ENCODE measurements around the gene SIL1.
"Not testable (repeated sequence)": the region's sequence is repeated elsewhere in the genome, so short reads cannot be mapped to it uniquely, and the experiment has no call there.

The SIL1 gene

DNA sequence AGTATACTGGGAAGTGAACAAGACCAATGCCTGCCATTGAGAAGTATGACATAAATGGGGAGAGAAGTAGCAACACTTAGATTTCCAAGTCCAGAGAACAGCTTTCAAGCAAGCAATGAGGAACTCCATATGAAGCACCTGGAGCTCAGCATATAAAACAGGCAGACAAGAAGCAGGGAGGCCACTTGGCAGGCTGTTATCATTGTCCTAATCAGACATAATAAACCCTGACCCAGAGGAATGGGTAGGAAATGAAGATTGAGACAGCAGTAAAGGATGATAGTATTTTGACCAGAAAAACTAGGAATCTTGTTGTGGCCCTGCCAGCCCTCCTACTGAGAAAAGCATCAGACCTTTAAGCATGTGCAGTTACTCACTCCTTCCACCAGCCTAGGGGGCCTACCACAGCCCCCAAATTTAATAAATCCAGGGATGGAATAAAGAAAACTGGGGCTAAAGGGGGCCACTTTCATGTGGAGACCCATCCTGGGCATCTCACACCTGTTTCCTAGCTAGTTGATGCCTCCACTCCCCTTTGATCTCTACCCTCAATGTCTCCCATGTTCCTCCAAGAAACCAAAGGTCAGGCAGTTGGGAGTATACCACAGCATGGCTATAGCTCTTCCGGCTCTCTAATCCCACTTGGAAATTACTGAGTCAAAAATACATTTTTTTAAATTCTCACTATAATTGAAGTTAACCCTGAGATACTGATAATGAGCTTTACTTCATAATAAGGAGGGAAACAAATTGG is 135.1 kb downstream of the SIL1 start:
- no peak for DNase-seq

DNA sequence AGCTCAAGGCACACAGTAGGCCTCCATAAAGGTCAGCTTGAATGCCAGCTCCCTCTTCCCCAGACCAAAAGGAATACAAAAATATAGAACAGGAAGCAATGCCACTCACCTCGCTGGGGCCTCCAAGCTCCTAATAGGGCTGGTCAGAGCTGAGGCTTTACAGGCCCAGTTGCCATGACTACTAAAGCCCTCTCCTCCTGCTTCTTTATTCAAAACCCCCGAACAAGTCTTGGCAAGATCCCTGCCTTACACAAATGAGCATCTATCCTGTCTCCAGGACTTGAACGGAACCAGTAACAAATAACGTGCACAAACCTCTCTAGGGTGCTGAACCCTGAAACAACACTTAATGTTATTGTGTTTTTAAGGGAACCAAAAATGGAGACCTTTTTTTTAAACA is 136.3 kb downstream of the SIL1 start:
- no peak for DNase-seq

DNA sequence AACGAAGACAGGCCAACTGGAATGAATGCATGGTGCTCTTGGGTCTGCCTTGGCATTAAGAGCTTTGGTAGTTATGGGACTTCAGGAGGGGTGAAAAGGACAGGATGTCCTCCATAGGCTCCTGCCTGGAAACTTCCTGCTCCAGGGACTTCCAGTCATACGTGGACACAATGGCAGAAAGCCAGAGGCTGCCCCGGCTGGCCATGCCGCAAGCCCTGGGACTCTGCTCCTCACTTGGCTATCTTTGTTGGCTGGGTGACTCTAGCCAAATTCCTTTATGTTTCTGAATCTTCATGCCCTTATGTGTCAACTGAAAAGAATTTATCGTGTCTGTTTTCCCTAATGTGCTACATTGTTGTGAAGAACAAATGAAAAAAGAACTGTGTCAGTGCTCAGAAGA is 136.9 kb downstream of the SIL1 start:
- no peak for DNase-seq

DNA sequence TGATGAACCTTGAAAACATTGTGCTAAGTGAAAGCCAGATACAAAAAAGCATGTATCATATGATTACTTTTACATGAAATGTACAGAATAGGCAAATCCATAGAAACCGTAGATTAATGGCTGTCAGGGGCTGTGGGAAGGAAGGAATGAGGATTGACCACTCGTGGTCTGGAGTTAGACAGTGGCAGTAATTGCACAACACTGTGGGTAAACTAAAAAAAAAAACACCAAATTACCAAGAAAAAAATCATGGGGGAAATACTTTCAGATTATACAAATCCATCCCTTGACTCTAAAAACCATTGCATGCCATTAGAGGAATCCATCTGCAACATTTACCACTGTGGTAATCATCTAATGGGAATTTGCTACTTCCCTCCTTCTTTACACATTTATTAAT is 140.0 kb downstream of the SIL1 start:
- no peak for DNase-seq

DNA sequence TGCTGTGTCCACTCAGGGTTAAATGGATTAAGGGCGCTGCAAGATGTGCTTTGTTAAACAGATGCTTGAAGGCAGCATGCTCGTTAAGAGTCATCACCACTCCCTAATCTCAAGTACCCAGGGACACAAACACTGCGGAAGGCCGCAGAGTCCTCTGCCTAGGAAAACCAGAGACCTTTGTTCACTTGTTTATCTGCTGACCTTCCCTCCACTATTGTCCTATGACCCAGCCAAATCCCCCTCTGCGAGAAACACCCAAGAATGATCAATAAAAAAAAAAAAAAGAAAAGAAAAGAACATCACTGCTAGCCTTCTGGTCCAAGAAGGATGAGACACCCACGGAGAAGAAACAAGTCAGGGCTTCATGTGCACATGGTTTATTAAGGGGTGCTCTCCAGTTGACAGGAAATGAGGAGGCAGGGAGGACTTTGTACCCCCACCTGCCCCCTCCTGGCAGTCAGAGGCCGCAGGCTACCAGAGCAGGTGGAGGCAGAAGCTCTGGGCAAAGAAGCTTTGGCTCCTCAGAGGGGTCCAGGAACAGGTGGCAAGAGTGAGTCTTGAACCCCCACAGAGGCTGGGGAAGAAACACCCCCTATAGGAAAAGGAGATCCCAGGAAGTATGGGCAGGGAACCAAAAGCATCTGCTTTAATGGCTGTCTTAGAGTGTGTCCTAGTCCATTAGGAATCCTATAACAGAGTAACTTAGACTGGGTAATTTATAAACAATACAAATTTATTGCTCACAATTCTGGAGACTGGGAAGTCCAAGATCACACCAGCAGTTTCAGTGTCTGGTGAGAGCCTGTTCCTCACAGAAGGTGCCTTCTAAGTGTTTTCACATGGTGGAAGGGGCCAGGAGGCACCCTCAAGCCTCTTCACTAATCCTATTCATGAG is 140.9 kb downstream of the SIL1 start:
- DNase-seq: not testable (repeated sequence)

DNA sequence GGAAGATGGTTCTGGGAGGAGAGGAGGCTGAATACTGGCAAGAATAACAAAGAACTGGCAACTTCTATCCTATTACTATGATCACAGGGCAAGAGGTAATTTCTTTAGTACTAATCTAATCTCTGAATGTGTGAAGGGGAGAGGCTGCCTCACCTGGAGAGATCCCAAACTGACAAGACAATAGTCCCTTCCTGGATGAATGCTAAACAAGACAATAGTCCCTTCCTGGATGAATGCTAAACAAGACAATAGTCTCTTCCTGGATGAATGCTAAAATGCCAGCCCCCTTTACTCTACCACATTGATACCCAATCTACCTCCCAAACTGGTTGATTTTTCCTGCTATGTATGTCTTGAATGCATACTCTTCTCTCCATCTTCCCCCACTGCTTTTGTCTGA is 145.2 kb downstream of the SIL1 start:
- no peak for DNase-seq

DNA sequence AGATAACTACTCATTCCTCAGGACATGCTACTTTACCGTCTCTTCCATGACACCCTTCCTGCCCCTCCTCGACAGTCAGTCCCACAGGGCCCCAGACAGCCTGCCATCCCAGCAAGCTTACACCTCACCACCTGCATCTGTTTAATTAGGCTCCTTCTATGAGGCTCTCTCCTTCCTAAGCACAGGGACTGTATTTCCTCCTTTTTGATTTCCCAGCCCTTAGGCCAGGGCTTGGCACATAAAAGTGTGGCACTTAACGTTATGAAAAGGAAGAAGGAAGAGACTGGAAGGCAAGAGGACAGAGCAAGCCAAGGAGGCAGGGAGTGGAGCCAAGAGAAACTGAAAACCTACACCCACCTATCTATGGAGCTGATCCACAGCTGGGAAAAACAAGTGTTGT is 146.8 kb downstream of the SIL1 start:
- DNase-seq: no peak

DNA sequence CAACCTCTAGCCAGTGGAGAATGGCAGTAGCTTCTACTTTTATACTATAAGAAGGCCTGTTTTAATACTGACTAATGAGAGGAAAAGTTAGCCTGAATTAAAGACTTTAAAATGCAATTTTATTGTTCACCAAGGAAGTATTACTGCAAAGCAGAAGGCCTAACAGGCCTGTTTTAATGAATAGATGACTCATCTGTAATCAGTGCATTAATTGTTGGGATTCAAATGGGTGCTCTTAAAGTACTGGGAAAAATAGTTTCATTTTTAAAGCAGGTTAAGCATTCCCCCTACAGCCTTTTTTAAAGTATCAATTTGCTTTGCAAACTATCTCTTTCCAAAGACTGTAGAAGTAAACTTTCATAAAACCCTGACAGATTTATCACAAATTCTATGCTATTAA is 147.7 kb downstream of the SIL1 start:
- no peak for DNase-seq

DNA sequence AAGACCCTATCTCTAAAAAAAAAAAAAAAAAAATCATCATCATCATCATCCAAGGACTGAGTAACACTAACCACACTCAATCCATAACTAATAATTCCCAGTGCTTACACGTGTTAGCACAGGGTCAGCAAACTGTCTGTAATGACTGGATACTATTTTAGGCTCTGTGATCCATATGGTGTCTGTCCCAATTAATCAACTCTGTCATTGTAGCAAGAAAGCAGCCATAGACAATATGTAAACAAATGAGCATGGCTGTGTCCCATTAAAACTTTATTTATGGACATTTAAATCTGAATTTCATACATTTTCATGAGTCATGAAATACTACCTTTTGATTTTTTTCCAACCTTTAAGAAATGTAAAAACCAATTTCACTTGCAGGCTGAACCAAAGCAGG is 148.4 kb downstream of the SIL1 start:
- no peak for DNase-seq

DNA sequence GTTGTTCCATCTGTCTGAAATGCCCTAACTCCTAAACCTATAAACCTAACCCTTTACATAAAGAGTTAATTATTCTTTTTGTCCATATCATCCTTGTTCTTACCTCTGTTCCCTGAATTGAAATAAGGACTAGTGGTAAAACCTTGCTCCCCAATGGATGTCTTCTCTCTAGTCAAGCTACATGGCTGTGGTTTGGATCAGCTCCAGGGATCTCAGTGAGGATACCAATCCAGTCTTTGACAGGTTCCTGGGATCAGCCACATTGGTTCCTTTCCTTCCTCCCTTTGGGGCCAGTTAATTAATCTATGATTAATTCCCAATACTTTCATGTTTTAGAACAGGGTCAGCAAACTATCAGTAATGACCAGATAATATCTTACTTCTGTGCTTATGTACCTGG is 151.6 kb downstream of the SIL1 start:
- DNase-seq: no peak

DNA sequence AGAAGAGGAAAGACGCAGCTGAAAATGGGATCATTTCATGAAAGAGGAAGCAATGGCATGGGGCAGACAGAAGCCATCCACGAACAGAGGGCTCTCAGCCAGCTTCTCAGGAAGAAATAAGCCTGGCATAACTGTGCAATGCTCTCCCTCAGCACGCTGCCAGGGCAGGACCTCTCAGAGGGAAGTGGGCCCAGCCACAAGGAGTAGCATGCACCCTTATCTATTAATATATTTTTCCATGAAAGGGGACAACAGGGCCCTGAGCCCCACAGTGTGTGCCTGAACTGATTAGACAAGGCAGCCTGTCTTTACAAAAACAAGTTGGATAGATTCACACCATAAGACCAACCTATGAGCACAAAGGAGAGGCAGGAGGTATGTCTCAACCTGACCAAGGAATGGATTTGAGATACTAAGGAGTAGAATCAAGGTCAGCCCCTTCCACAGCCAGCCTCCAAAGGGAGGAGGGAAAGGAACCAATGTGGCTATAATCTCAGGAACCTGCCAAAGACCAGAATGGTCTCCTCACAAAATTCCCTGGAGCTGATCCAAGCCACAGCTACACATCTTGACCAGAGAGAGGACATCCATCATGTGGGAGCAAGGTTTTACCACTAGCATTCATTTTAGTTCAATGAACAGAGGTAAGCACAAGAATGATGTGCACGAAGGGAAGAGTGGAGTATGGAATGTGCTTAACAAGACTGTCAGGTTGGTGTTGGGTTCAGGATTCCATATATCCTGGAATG is 154.8 kb downstream of the SIL1 start:
- DNase-seq: no peak

DNA sequence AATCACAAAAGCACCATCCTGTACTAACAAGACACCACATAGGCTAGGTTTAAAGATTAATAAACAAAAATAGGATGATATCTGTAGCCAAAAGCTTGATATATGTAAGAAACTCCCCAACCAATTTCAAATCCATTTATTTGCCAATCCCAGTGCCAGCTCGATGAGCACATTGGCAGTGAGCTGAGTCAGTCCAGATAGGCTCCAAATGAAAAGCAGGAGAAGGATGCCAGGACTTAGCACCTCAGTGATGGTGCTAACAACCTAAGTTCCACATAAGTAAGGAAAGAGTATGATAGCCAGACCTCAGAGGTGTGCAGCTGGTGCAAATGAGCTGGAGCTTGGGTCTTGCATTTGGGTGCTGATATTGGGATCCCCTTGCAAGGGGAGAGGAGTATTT is 158.1 kb downstream of the SIL1 start:
- DNase-seq: no peak

DNA sequence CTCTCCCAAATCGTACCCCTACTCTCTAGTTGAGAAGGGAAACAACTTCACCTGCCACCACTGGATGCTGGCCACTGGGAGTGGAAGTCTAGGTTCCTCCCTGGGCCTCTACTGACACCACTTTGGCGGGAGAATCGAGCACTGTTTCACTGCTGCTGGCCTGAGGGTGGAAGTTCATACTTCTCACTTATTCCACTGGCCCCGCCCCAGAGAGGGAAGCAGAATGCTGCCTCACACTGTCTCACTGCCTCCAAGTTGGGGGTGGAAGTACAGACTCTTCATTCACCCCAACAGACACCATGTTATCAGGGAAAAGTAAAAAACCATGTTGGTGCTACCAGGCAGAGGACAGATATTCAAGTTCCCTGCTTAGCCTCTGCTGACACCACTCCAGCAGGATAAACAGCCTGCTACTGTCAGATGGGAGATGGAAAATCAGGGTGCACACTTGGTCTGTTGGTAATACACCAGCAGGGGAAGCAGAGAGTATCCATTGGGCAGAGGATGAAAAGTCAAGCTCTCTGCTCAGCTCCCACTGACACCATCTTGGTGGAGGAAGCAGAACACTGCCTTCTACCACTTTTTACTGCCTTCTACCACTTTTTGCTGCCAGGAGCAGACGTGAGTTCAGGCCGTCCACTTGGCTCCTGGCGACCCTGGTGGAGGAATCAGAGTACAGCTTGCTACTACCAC is 159.4 kb downstream of the SIL1 start:
- DNase-seq: no peak

DNA sequence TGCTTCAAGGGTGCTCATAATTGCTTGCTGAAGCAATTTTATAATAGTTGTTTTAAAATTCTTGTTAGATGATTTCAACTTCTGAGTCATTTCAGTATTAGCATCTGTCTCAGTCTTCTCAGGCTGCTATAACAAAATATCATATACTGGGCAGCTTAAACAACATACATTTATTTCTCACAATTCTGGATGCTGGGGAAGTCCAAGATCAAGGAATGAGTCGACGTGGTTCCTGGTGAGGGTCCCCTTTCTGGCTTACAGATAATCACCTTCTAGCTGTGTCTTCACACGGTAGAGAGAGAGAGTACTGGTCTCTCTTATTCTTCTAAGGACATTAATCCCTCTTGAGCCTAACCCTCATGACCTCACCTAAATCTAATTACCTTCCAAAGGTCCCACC is 160.4 kb downstream of the SIL1 start:
- DNase-seq: no peak

DNA sequence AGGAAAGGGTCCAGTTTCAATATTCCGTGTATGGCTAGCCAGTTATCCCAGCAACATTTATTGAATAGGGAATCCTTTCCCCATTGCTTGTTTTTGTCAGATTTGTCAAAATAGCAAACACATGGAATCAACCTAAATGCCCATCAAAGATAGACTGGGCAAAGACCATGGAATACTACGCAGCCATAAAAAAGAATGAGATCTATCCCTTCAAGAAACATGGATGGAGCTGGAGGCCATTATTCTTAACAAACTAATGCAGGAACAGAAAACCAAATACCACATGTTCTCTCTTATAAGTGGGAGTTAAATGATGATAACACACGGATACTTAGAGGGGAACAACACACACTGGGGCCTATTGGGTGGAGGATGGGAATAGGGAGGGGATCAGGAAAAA is 161.8 kb downstream of the SIL1 start:
- DNase-seq: not testable (repeated sequence)

DNA sequence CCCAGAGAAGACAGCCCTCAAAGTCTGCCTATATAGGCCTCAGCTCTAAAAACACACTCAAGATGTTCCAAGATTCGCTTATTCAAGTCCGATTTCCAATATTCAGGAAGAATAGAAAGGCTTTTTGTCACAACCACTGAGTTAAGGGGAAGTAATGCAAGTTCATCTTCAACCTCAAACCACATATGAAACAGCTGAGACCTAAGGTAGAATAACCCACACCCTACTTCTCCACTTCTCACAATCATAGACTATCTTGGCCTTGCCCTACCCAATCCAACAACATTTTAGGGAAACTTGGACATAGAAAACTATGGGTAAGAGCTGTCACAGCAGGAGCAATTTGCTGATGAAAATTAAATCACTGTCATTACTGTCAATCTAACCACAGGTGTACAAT is 171.0 kb downstream of the SIL1 start:
- DNase-seq: no peak

DNA sequence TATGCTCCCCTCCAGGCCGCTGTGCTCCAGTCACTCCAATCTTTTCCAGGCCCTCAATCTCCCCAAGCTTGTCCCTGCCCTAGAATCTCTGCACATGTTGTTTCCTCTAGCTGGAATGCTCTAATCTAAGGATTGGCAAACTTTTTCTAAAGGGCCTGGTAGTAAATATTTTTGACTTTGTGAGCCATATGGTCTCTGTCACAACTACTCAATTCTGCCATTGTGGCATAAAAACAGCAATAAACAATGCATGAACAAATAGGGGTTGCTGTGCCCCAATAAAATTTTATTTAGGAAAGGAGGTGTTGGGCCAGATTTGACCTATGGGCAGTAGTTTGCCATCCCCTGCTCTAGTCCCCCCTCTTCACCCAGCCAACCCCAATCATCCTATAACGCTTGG is 172.5 kb downstream of the SIL1 start:
- DNase-seq: no peak

DNA sequence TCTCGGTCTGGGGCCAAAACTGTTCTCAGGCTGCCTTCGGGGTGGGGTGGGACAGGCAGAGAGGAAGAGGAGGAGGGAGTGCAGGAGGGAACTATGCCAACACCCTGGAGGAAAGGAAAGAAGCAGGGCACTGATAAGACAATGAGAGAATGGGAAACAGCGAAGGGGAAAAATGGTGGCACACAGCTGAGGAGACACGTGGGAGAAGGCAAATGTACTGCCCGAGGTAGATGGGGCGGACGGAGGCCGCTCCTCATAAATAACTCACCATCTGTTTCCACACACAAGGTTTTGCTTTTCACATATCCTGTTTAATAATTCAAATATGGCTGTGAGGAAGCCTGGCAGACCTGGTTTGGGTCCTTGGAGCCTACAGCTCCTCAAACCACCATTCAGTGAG is 174.9 kb downstream of the SIL1 start:
- DNase-seq: no peak

DNA sequence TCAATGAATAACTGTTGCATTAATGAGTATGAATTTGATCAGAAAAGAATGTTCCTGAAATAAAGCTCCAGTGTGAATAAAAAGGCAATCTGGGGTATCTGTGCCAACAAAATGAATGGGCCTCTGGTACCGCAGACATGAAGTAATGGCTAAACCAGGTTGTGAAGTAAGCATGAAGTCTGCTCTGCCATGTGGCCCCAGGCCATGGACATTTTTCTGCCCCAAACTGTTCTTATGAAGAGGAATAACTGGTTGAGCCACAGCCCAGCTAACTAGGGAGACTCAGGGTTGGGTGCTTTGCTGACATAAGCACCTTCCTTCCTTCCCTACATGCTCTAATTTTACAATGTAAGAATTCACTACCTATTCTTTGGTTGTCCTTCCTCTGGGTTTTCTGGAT is 175.6 kb downstream of the SIL1 start:
- no peak for DNase-seq

DNA sequence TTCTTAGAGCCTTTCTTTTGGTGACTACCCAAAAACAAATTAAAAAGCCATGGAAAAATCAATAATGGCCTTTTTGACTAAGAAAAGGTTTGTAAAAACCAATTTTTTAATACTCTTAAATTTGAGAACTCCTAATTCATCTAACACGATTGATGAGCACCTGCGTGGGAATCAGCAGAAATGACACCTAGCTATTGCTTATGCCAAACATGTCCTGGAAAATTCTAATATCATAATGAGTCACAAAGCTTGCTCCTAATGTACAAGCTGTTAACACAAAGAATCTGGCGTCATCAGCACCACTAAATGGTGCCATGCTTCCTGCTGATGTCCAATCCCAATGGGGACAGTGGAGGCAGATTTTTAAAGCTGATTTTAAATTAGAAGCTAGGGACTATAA is 176.8 kb downstream of the SIL1 start:
- no peak for DNase-seq

DNA sequence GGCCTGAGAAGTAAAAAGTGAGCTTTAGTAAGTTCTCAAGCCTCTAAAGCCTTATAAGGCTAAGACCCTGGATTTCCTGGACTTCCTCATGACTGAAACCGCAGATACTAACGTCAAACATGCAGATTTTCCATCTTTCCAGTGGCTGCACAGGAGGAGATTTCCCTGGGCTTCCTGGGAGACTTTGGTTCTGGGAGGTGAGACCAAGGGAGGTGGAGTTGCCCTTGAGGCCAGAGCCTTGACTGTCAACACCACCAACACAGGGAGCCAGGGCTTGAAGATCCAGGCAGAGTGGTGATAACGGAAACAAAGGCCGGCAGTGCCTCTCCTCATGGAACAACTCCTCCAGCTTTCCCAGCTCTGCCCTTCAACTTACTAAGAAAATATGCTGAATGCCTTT is 178.3 kb downstream of the SIL1 start:
- DNase-seq: no peak

DNA sequence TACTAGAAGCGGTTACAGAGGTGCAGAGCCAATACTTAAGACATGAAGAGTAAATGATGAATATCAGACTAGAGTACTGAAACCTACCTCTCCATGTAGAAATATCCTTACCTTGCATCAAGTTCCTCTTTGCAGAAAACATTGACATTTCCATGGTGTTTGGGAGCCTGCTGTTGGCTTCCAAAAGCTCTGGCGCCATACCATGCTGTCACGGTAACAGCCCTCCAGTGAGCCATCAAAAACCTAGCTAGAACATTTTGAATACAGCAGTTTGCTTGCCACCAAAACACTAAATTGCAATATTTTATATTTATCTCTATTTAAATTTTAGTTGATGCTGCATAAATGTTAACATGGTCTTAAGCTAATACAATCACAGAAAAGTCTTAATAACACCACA is 179.0 kb downstream of the SIL1 start:
- DNase-seq: no peak

DNA sequence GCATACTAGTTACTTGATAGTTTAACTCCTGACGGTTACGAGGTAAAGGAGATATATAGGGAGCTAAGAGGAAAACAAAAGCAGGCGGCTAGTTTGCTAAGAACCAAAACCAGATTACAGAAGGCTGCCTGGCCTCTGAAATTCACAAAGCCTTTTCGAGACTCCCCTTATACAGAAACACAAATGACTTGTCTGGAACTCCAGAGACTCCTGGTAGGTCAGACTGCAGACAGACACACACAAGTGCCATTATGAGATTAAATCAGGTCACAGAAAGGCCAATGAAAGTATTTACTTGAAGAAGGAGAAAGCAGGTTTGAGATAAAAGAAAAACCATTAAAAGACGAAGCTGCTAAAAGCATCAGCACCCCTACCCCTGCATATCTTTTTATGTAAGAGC is 180.5 kb downstream of the SIL1 start:
- DNase-seq: no peak
